A673 (cell line): Measurements from ENCODE around the gene SCRN2. TPM values are rescaled to one million over a fixed set of nuclear protein-coding genes. Genes with fewer than 3 reads are reported as not detected.

ENCODE experiments used
- Bru-seq: library from RNA; stranded (reverse); fragments of 400-500 nt; gene quantifications from one replicate; lab custom pipeline; 2021; lab: Mats Ljungman, UMichigan
- BruChase-seq, 2 experiments: library from RNA; stranded (reverse); fragments of 400-500 nt; gene quantifications; one replicate each; lab custom pipeline; 2021; lab: Mats Ljungman, UMichigan
- BruUV-seq: library from RNA; stranded (reverse); fragments of 400-500 nt; replicated peaks from 2 replicates; lab custom pipeline; 2021; lab: Mats Ljungman, UMichigan
- CTCF ChIA-PET: fragments of 300-600 bp; sonication (Branson Sonifier 250); formaldehyde crosslinking; loops from one replicate; lab custom pipeline; 2022; ENCODE audit warnings: antibody characterized with exemption; lab: Charles Lee
- POLR2A ChIA-PET: fragments of 300-600 bp; sonication (Branson Sonifier 250); formaldehyde crosslinking; loops from one replicate; lab custom pipeline; 2022; ENCODE audit warnings: antibody characterized with exemption; ENCODE audit not compliant: low non-redundant PET; lab: Charles Lee
- DNase-seq: peaks from one replicate; pipeline ENCODE4 v3.0.0-alpha.2; 2015; ENCODE audit warnings: low spot score
- H3K27ac ChIP-seq: fragments of 200-600 bp; sonication (generic); 2 replicates; pipeline ENCODE4 v1.5.1; 2016; ENCODE audit warnings: mixed run types, low read depth, mild to moderate bottlenecking, mixed read lengths, antibody characterized with exemption, low read length; ENCODE audit not compliant: poor library complexity, severe bottlenecking
- H3K27me3 ChIP-seq: fragments of 200-600 bp; sonication (generic); replicated peaks from 2 replicates; pipeline ENCODE4 v1.6.1; 2017; ENCODE audit warnings: mixed run types, low read depth, mild to moderate bottlenecking, mixed read lengths, antibody characterized with exemption, low read length; ENCODE audit not compliant: insufficient read depth, poor library complexity
- H3K36me3 ChIP-seq: fragments of 200-600 bp; sonication (generic); 2 replicates; pipeline ENCODE4 v1.6.1; 2016; ENCODE audit warnings: mixed run types, mild to moderate bottlenecking, mixed read lengths, antibody characterized with exemption, low read length; ENCODE audit not compliant: insufficient read depth, poor library complexity, severe bottlenecking
- H3K4me1 ChIP-seq: fragments of 200-600 bp; sonication (generic); 2 replicates; pipeline ENCODE4 v1.6.1; 2017; ENCODE audit warnings: mixed run types, mild to moderate bottlenecking, mixed read lengths, antibody characterized with exemption, low read length; ENCODE audit not compliant: insufficient read depth, poor library complexity, severe bottlenecking
- H3K4me3 ChIP-seq: fragments of 200-600 bp; sonication (generic); 2 replicates; pipeline ENCODE4 v1.5.1; 2016; ENCODE audit warnings: low read depth, mixed run types, mild to moderate bottlenecking, mixed read lengths, low read length; ENCODE audit not compliant: poor library complexity, severe bottlenecking
- H3K9me3 ChIP-seq: fragments of 200-600 bp; sonication (generic); 2 replicates; pipeline ENCODE4 v1.6.1; 2016; ENCODE audit warnings: mixed run types, low read depth, mild to moderate bottlenecking, mixed read lengths, antibody characterized with exemption, low read length; ENCODE audit not compliant: poor library complexity, severe bottlenecking
- EZH2 ChIP-seq: fragments of 200-600 bp; sonication (generic); IDR thresholded peaks from 2 replicates; pipeline ENCODE4 v1.6.1; 2017; ENCODE audit warnings: borderline replicate concordance, low read depth, mild to moderate bottlenecking, mixed read lengths, antibody characterized with exemption, low read length; ENCODE audit not compliant: poor library complexity, severe bottlenecking
- intact Hi-C: fragments of 100-400 bp; cut with micrococcal nuclease; formaldehyde crosslinking; loops from one replicate; pipeline ENCODE4 v1.10.0; 2022; ENCODE audit not compliant: unreplicated experiment
- long read RNA-seq: library from polyadenylated mRNA; stranded (forward); transcript quantifications from one replicate; pipeline ENCODE4 v2.0.0, GENCODE V29; 2022
- total RNA-seq: library from RNA; stranded (reverse); gene quantifications from 2 replicates; pipeline ENCODE4 v1.2.3, GENCODE V29; 2021
- TF ChIP-seq, protein P1 (sequence below): fragments of 300-800, 200-600 bp; sonication (generic); conservative IDR thresholded peaks from 2 replicates; pipeline ENCODE4 v1.5.1; 2017; ENCODE audit warnings: low read depth, mild to moderate bottlenecking, antibody characterized with exemption, low read length, moderate library complexity, mixed read lengths

SCRN2 gene
- total RNA-seq (6.2 and 11.2 TPM in 2 replicates), Bru-seq, nascent RNA (percentile 39 among the genes with signal in this experiment), BruChase-seq, experiment 1, labeled RNA remaining after a 2-hour chase (percentile 47 among the genes with signal in this experiment), BruChase-seq, experiment 2, labeled RNA remaining after a 6-hour chase (percentile 45 among the genes with signal in this experiment)
- long read RNA-seq, transcript SCRN2-202 (7 exons, 1,779 nt), result minor isoform, 6 of 31 reads
- long read RNA-seq, transcript SCRN2-201 (8 exons, 1,548 nt), result major isoform, 10 of 31 reads
- long read RNA-seq, partial matches to known transcripts, result 9 of 31 reads
- long read RNA-seq, other reads (novel, unspliced or antisense), result 4 of 31 reads

DNA sequence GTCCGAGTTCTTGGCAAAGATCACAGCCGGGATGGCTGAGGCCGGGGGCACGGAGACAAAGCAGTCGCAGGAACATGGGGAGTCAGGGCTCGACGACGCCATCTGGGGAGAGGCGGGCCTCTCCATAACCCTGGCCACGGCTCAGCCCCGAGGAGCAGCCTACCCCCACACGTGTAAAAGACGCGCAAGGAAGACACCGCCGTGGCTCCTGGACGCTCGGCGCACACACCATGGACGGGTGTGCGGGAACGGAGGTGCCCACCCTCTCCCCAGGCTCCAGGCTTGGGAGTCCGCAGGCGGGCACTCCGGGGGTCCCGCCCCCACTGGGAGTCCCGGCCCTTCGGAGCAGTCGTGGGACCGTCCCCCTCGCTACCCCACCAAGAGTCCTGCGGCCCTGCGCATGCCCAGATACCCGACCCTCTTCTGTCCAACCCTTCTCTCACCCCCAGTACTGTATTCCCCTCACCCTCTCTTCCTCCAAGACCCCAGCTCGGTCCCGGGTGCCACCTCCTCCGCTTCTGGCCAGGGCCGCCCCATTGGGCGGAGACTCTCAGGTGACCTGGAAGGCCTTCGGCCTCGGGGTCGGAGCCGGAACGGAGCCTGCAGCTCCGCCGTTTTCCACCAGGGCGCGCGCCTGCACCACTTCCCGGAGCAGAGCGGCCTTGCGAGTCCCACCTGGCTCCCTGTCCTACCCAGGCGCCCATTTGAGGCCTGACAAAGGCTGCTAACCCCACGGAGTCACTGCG, at the start of gene SCRN2:
Gene SCRN2, minus strand, starts transcription at position 532 of the 746 bp plus-strand sequence. Its CDS starts 430 bp downstream, at position 102.
- POLR2A ChIA-PET, result no interaction called here
- TSS peak; percentile 89 for BruUV-seq

DNA sequence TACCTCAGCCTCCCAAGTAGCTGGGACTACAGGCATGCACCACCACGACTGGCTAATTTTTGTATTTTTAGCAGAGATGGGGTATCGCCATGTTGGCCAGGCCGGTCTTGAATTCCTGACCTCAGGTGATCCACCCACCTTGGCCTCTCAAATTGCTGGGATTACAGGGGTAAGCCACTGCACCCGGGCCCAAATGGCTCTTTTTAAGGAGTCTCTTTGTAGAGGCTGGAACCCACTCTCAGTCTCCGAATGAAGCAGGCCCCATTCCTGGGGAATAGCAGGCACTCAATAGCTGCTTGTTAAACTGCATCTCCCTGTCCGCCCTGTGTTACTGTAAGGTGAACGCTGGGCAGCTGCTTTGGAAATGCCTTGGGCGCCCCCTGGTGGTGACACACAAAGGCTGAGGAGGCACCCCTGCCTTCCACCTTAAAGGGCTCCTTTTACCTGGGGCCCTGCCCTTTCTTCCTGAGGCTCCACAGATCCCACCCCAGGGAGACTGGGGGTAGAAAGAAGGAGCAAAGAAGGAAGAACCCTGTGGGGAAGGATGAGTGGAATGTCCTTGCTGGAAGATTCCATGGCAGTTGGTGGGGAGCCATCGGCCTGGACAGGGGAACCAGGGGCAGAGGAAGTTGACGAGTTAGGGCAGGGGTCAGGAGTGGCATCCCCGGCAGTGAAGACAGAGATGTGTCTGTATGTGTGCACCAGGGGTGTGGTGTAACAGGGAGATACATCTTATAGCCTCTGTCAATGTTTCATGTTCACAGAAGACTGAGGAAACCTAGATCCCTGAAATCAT, 48.9 kb upstream of the SCRN2 start:
- Histone ChIP-seq H3K4me3 (no peak overlapping the region), H3K27me3 (no peaks in the 10 kb centered on the region), H3K9me3 (no peaks in the 10 kb centered on the region), H3K36me3 (no peaks in the 10 kb centered on the region), H3K4me1 (no peaks in the 10 kb centered on the region), H3K27ac (no peak overlapping the region)
- ChIA-PET POLR2A (no interaction called here), CTCF (interaction anchor here (0.6 to 1.5 kb wide), 4 partner anchors 43 to 138 kb away, joined by 3 to 19 read pairs (median 6); partner anchors contain the start of gene SCRN2)
- no TSS peak for BruUV-seq
- DNase-seq, result peak; percentile 77
- TF ChIP-seq, protein P1, sequence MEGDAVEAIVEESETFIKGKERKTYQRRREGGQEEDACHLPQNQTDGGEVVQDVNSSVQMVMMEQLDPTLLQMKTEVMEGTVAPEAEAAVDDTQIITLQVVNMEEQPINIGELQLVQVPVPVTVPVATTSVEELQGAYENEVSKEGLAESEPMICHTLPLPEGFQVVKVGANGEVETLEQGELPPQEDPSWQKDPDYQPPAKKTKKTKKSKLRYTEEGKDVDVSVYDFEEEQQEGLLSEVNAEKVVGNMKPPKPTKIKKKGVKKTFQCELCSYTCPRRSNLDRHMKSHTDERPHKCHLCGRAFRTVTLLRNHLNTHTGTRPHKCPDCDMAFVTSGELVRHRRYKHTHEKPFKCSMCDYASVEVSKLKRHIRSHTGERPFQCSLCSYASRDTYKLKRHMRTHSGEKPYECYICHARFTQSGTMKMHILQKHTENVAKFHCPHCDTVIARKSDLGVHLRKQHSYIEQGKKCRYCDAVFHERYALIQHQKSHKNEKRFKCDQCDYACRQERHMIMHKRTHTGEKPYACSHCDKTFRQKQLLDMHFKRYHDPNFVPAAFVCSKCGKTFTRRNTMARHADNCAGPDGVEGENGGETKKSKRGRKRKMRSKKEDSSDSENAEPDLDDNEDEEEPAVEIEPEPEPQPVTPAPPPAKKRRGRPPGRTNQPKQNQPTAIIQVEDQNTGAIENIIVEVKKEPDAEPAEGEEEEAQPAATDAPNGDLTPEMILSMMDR, result peak; percentile 78
- TF ChIP-seq EZH2, result no peak
- intact Hi-C loops, result loop anchor here (2.0 kb wide), 1 partner anchor 49 kb away; the partner anchor contains the start of gene SCRN2

More for the DNA sequence above, at the start of gene SCRN2:
- Histone ChIP-seq H3K4me1 (no peaks in the 10 kb centered on the region), H3K36me3 (no peaks in the 10 kb centered on the region), H3K4me3 (peak within 1 kb of the TSS; percentile 62), H3K9me3 (no peaks in the 10 kb centered on the region), H3K27ac (peak within 1 kb of the TSS; percentile 61), H3K27me3 (peaks cover 4% of the 10 kb centered on the region)
- DNase-seq, result peak; percentile 67
- CTCF ChIA-PET, result interaction anchor here (1.1 to 2.8 kb wide), 2 partner anchors 49 to 106 kb away, joined by 5 to 19 read pairs; no protein-coding TSS in a partner anchor
- no peak for TF ChIP-seq EZH2
- TF ChIP-seq, protein P1, result peak; percentile 84
- intact Hi-C loops, result loop anchor here (2.0 to 10.0 kb wide), 3 partner anchors 50 to 176 kb away; partner anchors contain the start of gene PNPO

DNA sequence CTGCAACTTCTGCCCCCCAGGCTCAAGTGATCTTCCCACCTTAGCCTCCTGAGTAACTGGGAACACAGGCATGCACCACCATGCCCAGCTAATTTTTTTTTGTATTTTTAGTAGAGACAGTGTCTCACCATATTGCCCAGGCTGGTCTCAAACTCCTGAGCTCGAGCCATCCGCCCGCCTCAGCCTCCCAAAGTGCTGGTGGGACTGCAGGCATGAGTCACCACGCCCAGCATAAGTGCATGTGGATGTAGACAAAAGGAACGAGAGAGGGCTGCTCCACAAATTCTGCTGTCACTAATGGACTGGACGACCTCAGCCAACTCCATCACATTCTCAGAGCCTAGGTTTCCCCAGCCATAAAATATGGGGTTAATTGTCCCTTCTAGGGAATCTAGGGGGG, 47.2 kb upstream of the SCRN2 start:
- H3K4me3 ChIP-seq, result no peak overlapping the region
- BruUV-seq, result no TSS peak
- POLR2A ChIA-PET, result no interaction called here

More for the DNA sequence above, 47.2 kb upstream of the SCRN2 start:
- no peak overlapping the region for H3K27ac ChIP-seq
- no peaks in the 10 kb centered on the region for H3K9me3 ChIP-seq
- H3K36me3 ChIP-seq, result no peaks in the 10 kb centered on the region
- no peak for DNase-seq
- no peak for TF ChIP-seq EZH2
- TF ChIP-seq, protein P1, result no peak
- no peaks in the 10 kb centered on the region for H3K4me1 ChIP-seq
- CTCF ChIA-PET, result interaction anchor here (0.6 kb wide), 2 partner anchors 46 to 155 kb away, joined by 3 to 4 read pairs; partner anchors contain the start of gene TBX21
- H3K27me3 ChIP-seq, result no peaks in the 10 kb centered on the region
- intact Hi-C loops, result no loop called here
